IMR-90 (cell line): Measurements from ENCODE around the gene MRC2. TPM values are rescaled to one million over a fixed set of nuclear protein-coding genes. Genes with fewer than 3 reads are reported as not detected.

Experiments
- ATAC-seq: fragments of 200-7000 bp; cut with Tn5 transposase; 2 replicates; pipeline ENCODE4 v1.9.1; 2020; ENCODE audit warnings: low read depth, mild to moderate bottlenecking, moderate library complexity
- BruUV-seq: library from RNA; stranded (reverse); fragments of 400-500 nt; replicated peaks from 2 replicates; lab custom pipeline; 2021; lab: Mats Ljungman, UMichigan
- CTCF ChIA-PET: fragments of 300-600 bp; formaldehyde crosslinking; extraction: SDS; loops from one replicate; lab custom pipeline; 2021; ENCODE audit warnings: antibody characterized with exemption; lab: Yijun Ruan, JAX
- POLR2A ChIA-PET: fragments of 300-600 bp; sonication (Branson Sonifier 250); formaldehyde crosslinking; loops from one replicate; lab custom pipeline; 2022; ENCODE audit warnings: antibody characterized with exemption; ENCODE audit not compliant: unreplicated experiment; lab: Charles Lee
- DNase-seq: peaks from one replicate; pipeline ENCODE4 v3.0.0; 2013
- H2AFZ ChIP-seq: replicated peaks from 2 replicates; pipeline ENCODE3; 2013; ENCODE audit warnings: low read length, mild to moderate bottlenecking; ENCODE audit not compliant: poor library complexity
- H2AK5ac ChIP-seq: 2 replicates; pipeline ENCODE4 v1.6.1; 2013; ENCODE audit warnings: low read depth, low read length, inconsistent platforms
- H2AK9ac ChIP-seq: replicated peaks from 2 replicates; pipeline ENCODE3; 2013; ENCODE audit warnings: mild to moderate bottlenecking, low read depth, low read length, moderate library complexity; ENCODE audit not compliant: poor library complexity
- H2BK120ac ChIP-seq: 2 replicates; pipeline ENCODE4 v1.6.1; 2013; ENCODE audit warnings: low read depth, low read length, inconsistent platforms
- H2BK15ac ChIP-seq: 3 replicates; pipeline ENCODE4 v1.6.1; 2013; ENCODE audit warnings: low read depth, low read length, inconsistent platforms
- H2BK20ac ChIP-seq: 2 replicates; pipeline ENCODE4 v1.6.1; 2013; ENCODE audit warnings: low read depth, mild to moderate bottlenecking, inconsistent platforms, low read length, moderate library complexity
- H2BK5ac ChIP-seq: 2 replicates; pipeline ENCODE4 v1.6.1; 2013; ENCODE audit warnings: mild to moderate bottlenecking, low read depth, low read length, inconsistent platforms; ENCODE audit not compliant: poor library complexity, severe bottlenecking
- H3K14ac ChIP-seq: replicated peaks from 2 replicates; pipeline ENCODE4 v1.6.1; 2013; ENCODE audit warnings: low read depth, low read length, inconsistent platforms
- H3K18ac ChIP-seq: 2 replicates; pipeline ENCODE4 v1.6.1; 2013; ENCODE audit warnings: low read depth, low read length, control low read depth
- H3K23ac ChIP-seq: 2 replicates; pipeline ENCODE4 v1.6.1; 2013; ENCODE audit warnings: low read depth, low read length, inconsistent platforms
- H3K27ac ChIP-seq: 2 replicates; pipeline ENCODE4 v1.5.1; 2013; ENCODE audit warnings: mild to moderate bottlenecking, control low read depth, low read length; ENCODE audit not compliant: insufficient read depth
- H3K27me3 ChIP-seq: 2 replicates; pipeline ENCODE4 v1.6.1; 2013; ENCODE audit warnings: low read length; ENCODE audit not compliant: control insufficient read depth, insufficient read depth
- H3K36me3 ChIP-seq: 2 replicates; pipeline ENCODE4 v1.6.1; 2013; ENCODE audit warnings: low read length, mixed read lengths; ENCODE audit not compliant: control insufficient read depth, insufficient read depth
- H3K4ac ChIP-seq: 2 replicates; pipeline ENCODE4 v1.6.1; 2013; ENCODE audit warnings: low read depth, low read length, inconsistent platforms
- H3K4me1 ChIP-seq: 2 replicates; pipeline ENCODE4 v1.6.1; 2013; ENCODE audit warnings: low read length, mixed read lengths; ENCODE audit not compliant: control insufficient read depth, insufficient read depth
- H3K4me2 ChIP-seq: 2 replicates; pipeline ENCODE4 v1.6.1; 2013; ENCODE audit warnings: low read depth, mild to moderate bottlenecking, control low read depth, low read length, moderate library complexity
- H3K4me3 ChIP-seq: 2 replicates; pipeline ENCODE4 v1.5.1; 2013; ENCODE audit warnings: low read depth, mild to moderate bottlenecking, control low read depth, low read length, moderate library complexity; ENCODE audit not compliant: insufficient read depth
- H3K56ac ChIP-seq: 2 replicates; pipeline ENCODE4 v1.6.1; 2013; ENCODE audit warnings: low read length, inconsistent platforms; ENCODE audit not compliant: insufficient read depth; ENCODE audit errors: extremely low read depth
- H3K79me1 ChIP-seq, 2 experiments: 2 replicates each; pipeline ENCODE4 v1.6.1; 2013; ENCODE audit warnings: low read length in 2 of 2, inconsistent platforms in 1 of 2, low read depth in 1 of 2
- H3K9ac ChIP-seq: 2 replicates; pipeline ENCODE4 v1.6.1; 2013; ENCODE audit warnings: low read depth, low read length, control low read depth
- H3K9me1 ChIP-seq: 2 replicates; pipeline ENCODE4 v1.6.1; 2013; ENCODE audit warnings: low read length, inconsistent platforms; ENCODE audit not compliant: insufficient read depth
- H3K9me3 ChIP-seq: 2 replicates; pipeline ENCODE4 v1.6.1; 2013; ENCODE audit warnings: low read length; ENCODE audit not compliant: control insufficient read depth, insufficient read depth
- H4K20me1 ChIP-seq: 2 replicates; pipeline ENCODE4 v1.6.1; 2013; ENCODE audit warnings: low read length, inconsistent platforms; ENCODE audit not compliant: insufficient read depth
- H4K5ac ChIP-seq: 2 replicates; pipeline ENCODE4 v1.6.1; 2013; ENCODE audit warnings: mild to moderate bottlenecking, low read depth, low read length, control low read depth
- H4K8ac ChIP-seq, 2 experiments: 2 replicates each; pipeline ENCODE4 v1.6.1; 2013; ENCODE audit warnings: low read depth in 2 of 2, low read length in 2 of 2, control low read depth in 1 of 2, inconsistent platforms in 1 of 2
- H4K91ac ChIP-seq: 2 replicates; pipeline ENCODE4 v1.6.1; 2013; ENCODE audit warnings: low read depth, low read length, inconsistent platforms; ENCODE audit not compliant: insufficient read depth
- BHLHE40 ChIP-seq: fragments of 150-350 bp; IDR thresholded peaks from 2 replicates; pipeline ENCODE4 v1.6.1; 2016; ENCODE audit warnings: mild to moderate bottlenecking, low read depth, low read length
- CEBPB ChIP-seq: IDR thresholded peaks from 2 replicates; pipeline ENCODE4 v1.6.1; 2012; ENCODE audit warnings: low read depth, low read length, improper control_type of control experiment
- CTCF ChIP-seq: conservative IDR thresholded peaks from 2 replicates; pipeline ENCODE4 v1.5.1; 2012; ENCODE audit warnings: mild to moderate bottlenecking, low read depth, low read length, improper control_type of control experiment
- ELK1 ChIP-seq: fragments of 150-350 bp; IDR thresholded peaks from 2 replicates; pipeline ENCODE4 v1.6.1; 2016; ENCODE audit warnings: low read depth, mild to moderate bottlenecking, low read length, moderate library complexity, borderline replicate concordance
- POLR2A ChIP-seq: IDR thresholded peaks from 2 replicates; pipeline ENCODE4 v1.6.1; 2012; ENCODE audit warnings: mild to moderate bottlenecking, low read depth, low read length
- WGBS, 2 experiments: methylation state at CpG; one replicate each; pipeline versions ENCODE4 v1.1.5 to v1.1.7; 2013; ENCODE audit warnings: missing lambda C conversion rate in 2 of 2; ENCODE audit not compliant: insufficient read length in 1 of 2; ENCODE audit errors: extremely low coverage in 2 of 2; 5-methylcytosine and 5-hydroxymethylcytosine counted together
- dilution Hi-C: fragments of 300-500 bp; cut with HindIII; formaldehyde crosslinking; loops from one replicate; pipeline ENCODE4 v1.14.3; 2018; ENCODE audit warnings: low sequenced_read_pairs; ENCODE audit not compliant: unreplicated experiment
- in situ Hi-C: fragments of 300-500 bp; cut with MboI; formaldehyde crosslinking; loops from 3 replicates; pipeline ENCODE4 v1.14.3; 2019; ENCODE audit warnings: low sequenced_read_pairs, inconsistent platforms, mixed read lengths
- intact Hi-C: fragments of 100-400 bp; cut with micrococcal nuclease; formaldehyde crosslinking; loops from 2 replicates; pipeline ENCODE4 v1.10.0; 2022
- polyA plus RNA-seq, 3 experiments: library from polyadenylated mRNA; depleted of rRNA; stranded (reverse); fragments of >200 nt; gene quantifications; 2 replicates each; pipeline ENCODE4 v1.2.3, GENCODE V29; 2012; ENCODE audit warnings: low replicate concordance in 1 of 3
- total RNA-seq: library from RNA; depleted of rRNA; stranded (reverse); fragments of >200 nt; gene quantifications from 2 replicates; pipeline ENCODE4 v1.2.3, GENCODE V29; 2012

The MRC2 gene
- total and polyA plus RNA-seq, 2 of the 4 experiments (the other 2 are of a cell fraction), result 39.3 to 137 TPM

DNA sequence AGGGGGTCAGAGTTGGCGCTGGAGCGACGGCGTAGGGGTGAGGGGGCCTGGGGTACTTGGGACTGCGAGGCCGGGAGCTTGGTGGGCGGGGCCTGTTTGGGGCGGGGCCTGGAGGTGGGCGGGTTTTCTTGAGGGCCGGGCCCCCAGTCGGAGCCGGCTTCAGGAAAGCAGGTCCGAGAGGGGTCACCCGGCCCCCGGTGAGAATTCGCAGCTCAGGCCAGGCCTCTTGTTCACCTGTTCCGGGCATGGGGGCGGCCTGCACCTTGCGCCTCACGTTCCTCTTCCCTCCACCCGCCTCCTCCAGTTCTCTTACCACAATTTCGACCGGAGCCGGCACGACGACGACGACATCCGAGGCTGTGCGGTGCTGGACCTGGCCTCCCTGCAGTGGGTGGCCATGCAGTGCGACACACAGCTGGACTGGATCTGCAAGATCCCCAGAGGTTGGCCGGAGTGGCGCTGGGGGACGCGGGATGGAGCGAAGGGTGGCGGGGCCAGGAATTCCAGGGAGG, 52.5 kb downstream of the MRC2 start:
- H3K36me3 ChIP-seq, result peaks cover 76% of the 10 kb centered on the region
- H4K91ac ChIP-seq, result no peak overlapping the region
- H3K9me3 ChIP-seq, result no peaks in the 10 kb centered on the region
- H3K4me2 ChIP-seq, result no peak overlapping the region
- H4K5ac ChIP-seq, result no peak overlapping the region
- intact Hi-C loops, result no loop called here
- no TSS peak for BruUV-seq
- H2AK5ac ChIP-seq, result no peak overlapping the region
- no peak overlapping the region for H3K14ac ChIP-seq
- no peak overlapping the region for H3K9ac ChIP-seq
- H4K20me1 ChIP-seq, result peaks cover 5% of the 10 kb centered on the region; the same call in 1 of the 2 replicates
- H3K4me1 ChIP-seq, result no peaks in the 10 kb centered on the region
- TF ChIP-seq ELK1 (no peak), CTCF (no peak), CEBPB (no peak), POLR2A (no peak), BHLHE40 (no peak)
- H3K18ac ChIP-seq, result no peak overlapping the region
- dilution Hi-C loops, result no loop called here
- DNase-seq, result no peak
- H2BK20ac ChIP-seq, result no peak overlapping the region
- H3K4ac ChIP-seq, result no peak overlapping the region
- POLR2A ChIA-PET, result no interaction called here
- no peak overlapping the region for H2AK9ac ChIP-seq
- no peak overlapping the region for H2BK5ac ChIP-seq
- peaks cover 2 to 7% of the 10 kb centered on the region in 2 experiments; a peak in 3 of 4 replicates for H3K79me1 ChIP-seq
- CTCF ChIA-PET, result no interaction called here
- no peak overlapping the region for H4K8ac ChIP-seq
- WGBS, 2 experiments, result 96% methylated on average over 11 of the region's 37 CpGs; no CpG with 5 or more reads in 1 of the 2 experiments
- no peaks in the 10 kb centered on the region for H3K27me3 ChIP-seq
- in situ Hi-C loops, result no loop called here
- no peak overlapping the region for H3K4me3 ChIP-seq
- no peak overlapping the region for H2AFZ ChIP-seq
- H3K56ac ChIP-seq, result no peak overlapping the region
- no peaks in the 10 kb centered on the region for H3K9me1 ChIP-seq
- no peak overlapping the region for H2BK120ac ChIP-seq
- H3K23ac ChIP-seq, result no peak overlapping the region
- no peak overlapping the region for H3K27ac ChIP-seq
- no peak overlapping the region for H2BK15ac ChIP-seq
- no peak for ATAC-seq
